ENCODE data around the gene GLRX5. TPM values are rescaled to one million over a fixed set of nuclear protein-coding genes. Genes with fewer than 3 reads are reported as not detected.
A peak's percentile ranks its signal among the peaks of the same experiment; 100 is the strongest.
"Not testable (repeated sequence)": the region's sequence is repeated elsewhere in the genome, so short reads cannot be mapped to it uniquely, and the experiment has no call there.

Gene GLRX5
- total RNA-seq, 1 experiment from 2014 or later, result 56.1 TPM

DNA sequence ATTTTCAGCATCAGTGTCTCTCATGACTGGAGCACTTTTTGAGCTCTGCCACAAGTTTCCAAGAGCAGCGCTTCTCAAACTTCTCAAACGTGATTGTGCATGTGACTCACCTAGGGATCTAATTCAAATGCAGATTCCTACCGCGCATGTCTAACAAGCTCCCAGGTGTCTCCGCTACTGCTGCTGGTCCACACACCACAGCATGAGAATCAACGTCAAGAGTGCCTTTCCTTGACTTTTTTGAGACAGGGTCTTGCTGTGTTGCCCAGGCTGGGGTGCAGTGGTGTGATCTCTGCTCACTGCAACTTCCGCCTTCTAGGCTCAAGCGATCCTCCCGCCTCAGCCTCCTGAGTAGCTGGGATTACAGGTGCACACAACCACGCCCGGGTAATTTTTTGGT lies 22.4 kb downstream of the GLRX5 start:
- no peak for DNase-seq (ENCODE audit: low spot score)

DNA sequence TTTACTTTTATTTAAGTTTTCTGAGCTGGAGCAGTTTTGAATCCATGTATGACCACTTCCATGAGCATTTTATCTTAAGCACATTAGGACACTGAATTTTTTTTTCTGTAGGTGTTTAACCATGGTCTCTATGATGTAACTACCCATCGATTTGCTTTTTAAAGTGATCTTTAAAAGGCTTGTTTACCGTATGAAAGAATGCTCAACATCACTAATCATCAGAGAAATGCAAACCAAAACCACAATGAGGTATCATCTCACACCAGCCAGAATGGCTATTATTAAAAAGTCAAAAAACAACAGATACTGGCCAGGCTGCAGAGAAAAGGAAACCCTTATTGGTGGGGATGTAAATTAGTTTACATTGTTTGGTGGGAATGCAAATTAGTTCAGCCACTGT lies 23.0 kb downstream of the GLRX5 start:
- no peak for DNase-seq (ENCODE audit: low spot score)

DNA sequence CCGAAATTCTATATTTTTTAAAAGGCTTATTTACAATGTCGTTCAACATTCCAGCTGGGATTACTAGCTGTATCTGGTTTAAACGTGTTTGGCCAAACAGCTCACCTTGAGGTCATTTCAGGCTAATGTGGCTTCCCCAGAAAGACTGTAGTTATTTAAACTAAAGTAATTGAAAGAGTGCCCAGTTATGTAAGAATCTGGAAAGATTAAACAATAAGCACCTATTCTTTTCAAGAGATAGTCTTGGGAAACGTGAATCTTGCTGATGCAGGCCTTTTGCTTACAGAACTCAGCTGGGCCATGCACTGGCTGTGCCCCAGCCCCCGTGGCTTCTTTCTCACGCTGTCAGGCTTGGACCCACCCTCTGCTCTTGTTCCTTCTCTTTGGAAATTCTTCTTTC lies 24.4 kb downstream of the GLRX5 start:
- no peak for DNase-seq (ENCODE audit: low spot score)

DNA sequence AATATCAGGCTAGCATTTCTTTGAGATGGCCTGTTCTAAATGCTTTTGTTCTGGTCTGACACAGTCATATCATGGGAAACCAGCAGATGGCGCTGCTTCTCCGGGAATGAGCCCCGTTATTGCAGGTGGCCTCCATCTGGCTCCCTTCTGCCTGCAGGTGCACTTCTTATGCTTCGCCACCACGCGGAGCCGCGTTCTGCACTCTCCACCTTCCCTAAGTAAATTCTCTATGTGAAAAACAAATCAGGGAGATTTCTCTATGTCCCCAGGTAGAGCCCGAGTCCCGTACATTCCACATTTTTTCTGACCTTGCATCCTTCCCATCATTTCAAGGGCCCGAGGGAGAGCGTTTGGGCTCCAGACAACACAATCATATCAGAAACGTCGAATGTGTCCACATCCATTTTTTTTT lies 26.2 kb downstream of the GLRX5 start:
- peak; percentile 74 for DNase-seq (ENCODE audit: low spot score)

DNA sequence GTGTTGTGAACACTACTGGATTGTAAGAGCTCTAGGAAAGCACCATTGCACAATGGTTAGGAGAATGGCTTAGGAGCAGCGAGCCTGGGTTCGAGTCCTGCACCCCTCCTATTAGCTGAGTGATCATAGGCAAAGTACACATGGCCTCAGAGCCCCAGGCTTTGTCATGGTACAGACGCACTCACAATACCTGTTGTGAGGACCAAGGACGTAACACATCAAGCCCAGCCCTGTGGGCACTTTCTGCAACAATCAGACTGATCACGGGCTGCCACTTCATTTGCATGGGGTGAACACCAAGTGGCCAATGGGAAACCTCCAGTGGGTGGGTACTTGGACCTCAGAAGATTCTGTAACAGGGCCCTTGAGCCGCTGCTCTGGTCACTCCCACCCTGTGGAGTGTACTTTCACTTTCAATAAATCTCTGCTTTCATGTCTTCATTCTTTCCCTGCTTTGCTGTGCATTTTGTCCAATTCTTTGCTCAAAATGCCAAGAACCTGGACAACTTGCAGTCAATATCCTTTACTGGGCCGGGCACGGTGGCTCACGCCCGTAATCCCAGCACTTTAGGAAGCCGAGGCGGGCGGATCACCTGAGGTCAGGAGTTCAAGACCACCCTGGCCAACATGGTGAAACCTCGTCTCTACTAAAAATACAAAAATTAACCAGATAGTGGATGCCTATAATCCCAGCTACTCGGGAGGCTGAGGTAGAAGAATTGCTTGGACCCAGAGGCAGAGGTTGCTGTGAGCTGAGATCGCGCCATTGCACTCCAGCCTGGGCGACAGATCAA lies 28.2 kb downstream of the GLRX5 start:
- DNase-seq (ENCODE audit: low spot score), result no peak

DNA sequence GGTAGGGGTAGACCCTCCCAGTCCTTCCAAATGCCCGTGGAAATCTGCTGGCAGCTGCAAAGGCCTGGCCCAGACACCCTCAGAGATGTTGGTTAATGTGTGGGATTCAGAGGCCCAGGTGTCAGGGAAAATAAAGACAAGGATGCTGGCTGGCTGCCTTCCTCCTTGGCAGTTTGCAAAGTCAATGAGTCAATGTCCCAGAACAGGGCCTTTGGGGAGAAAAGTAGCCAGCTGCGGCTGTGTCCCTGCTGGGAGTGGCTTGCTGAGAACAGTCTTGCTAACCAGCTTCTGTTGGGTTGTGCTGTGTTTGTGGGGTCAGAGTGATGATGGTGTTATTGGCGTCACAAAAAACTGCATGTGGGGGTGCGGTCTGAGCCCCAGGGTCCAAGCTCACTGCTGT lies 29.2 kb downstream of the GLRX5 start:
- DNase-seq (ENCODE audit: low spot score), result peak; percentile 11

DNA sequence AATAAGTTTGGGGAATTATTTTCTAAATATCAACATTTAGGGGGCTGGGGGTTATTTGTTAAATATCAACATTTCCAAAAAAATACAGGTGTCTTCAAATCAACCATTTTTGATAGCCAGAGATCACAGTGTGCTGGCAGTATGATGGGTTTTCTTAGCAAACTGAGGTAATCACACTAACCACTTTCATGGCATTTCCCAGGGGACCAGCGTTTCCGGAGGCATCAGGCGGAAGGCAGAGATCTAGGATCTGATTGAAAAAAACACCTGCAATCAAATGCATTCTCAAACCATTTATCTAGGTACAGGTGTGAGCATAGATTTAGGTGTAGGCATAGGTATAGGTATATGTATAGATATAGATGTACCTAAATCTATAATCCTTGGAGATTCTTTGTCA lies 34.6 kb downstream of the GLRX5 start:
- DNase-seq (ENCODE audit: low spot score), result no peak

DNA sequence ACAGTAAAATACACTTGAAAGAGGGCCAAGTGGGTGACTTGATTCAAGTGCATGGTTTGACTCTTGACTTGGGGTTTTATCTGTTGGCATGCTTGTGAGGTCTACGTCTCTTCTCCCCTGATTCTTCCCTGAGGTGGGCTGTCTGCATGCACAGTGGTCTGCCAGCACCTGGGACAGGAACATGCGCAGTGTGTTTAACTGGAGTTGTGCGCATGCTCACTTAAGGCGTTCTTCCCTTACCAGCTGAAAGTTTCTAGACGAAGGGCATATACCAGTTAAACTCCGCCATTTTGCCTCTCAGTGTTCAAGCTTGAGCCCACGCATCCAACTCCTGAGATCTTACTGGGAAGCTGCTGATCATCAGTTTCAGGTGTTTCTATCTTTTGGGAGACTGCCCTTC lies 38.5 kb downstream of the GLRX5 start:
- DNase-seq (ENCODE audit: low spot score), result no peak

DNA sequence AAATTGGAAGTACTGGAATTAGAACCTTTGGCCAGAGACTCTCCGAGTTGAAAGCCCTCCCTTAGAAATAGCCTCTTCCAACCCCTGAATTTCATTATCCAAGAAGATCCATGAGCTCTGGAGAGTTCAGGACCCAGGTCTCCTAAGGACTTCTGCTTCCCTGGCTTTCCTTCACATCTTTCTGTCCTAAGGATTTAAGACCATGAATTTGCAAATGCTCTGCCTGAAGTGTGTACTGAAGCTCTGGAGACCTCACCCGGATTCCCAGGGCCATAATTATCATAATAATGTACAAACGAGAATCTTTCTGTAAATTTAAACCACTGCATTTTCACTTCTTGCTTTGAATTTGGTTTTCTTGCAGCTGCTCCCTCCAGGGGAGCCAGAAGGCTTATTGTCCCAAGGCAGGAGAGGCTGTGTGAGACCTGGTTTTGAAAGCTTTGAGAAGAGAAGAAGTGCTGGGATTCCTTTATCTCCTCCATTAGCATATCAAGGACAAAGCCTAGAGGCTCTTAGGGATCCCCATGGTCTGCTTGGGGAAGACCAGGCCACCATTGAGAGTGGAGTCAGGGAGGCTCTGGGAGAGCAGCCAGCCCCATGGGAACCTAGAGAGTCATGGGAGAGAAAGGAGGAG lies 41.1 kb downstream of the GLRX5 start:
- no peak for DNase-seq (ENCODE audit: low spot score)

DNA sequence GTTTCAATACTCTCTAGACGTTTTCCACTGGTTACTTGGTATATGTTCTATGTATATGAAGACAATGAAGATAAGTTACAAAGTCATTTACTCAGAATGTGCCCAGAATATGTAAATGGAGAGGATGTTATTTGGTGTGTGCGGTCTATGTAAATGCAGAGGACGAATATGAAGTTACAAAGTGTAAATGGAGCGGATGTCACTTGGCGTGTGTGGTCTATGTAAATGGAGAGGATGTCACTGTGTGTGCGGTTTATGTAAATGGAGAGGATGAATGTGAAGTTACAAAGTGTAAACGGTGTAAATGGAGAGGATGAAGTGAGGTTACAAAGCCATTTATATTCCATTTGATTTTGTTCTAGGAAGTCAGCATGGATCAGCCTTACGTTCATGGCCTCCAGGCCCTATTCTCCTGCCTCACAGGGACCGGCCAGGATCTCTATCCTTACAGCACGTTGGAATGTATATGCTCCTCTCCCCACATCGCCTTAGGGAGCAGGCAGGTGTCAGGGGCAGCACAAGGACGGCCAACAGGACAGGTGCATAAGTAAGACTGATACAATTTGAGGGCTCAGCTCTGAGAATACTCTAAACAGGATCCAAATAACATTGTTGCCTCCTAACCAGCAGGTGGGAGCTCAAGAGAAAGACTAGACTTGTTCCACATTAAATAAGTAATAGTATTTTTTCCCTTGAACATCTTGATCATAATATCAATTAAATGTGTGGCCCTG lies 42.4 kb downstream of the GLRX5 start:
- no peak for DNase-seq (ENCODE audit: low spot score)

DNA sequence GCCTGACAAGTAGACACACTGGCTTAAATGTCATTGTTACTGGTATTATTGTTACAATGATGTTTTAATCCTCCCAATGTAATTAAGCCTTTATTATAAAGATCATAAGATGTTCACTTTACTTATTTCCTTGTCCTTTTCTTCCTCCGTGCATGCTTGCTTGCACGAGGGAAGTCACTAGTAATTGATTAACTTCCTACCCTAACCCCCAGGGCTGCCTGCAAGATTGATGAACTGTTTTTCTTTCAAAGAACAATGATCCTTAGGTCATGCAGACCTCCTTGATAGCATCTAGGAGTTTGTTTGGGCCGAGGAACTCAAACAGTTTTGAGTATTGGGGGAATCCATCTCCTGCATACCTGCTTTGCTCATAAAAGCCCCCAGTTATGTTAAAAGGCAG lies 43.0 kb downstream of the GLRX5 start:
- no peak for DNase-seq (ENCODE audit: low spot score)

DNA sequence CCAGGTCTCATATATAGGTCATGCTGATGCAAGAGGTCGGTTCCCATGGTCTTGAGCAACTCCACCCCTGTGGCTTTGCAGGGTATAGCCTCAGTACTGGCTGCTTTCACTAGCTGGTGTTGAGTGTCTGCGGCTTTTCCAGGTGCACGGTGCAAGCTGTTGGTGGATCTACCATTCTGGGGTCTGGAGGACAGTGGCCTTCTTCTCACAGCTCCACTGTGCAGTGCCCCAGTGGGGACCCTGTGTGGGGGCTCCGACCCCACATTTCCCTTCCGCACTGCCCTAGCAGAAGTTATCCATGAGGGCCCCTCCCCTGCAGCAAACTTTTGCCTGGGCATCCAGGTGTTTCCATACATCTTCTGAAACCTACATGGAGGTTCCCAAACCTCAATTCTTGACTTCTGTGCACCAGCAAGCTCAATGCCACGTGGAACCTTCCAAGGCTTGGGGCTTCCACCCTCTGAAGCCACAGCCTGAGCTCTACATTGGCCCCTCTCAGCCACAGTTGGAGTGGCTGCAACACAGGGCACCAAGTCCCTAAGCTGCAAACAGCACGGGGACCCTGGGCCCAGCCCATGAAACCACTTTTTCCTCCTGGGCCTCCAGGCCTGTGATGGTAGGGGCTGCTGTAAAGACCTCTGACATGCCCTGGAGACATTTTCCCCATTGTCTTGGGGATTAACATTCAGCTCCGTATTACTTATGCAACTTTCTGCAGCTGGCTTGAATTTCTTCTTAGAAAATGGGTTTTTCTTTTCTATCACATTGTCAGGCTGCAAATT lies 49.2 kb downstream of the GLRX5 start:
- DNase-seq (ENCODE audit: low spot score), result not testable (repeated sequence)

DNA sequence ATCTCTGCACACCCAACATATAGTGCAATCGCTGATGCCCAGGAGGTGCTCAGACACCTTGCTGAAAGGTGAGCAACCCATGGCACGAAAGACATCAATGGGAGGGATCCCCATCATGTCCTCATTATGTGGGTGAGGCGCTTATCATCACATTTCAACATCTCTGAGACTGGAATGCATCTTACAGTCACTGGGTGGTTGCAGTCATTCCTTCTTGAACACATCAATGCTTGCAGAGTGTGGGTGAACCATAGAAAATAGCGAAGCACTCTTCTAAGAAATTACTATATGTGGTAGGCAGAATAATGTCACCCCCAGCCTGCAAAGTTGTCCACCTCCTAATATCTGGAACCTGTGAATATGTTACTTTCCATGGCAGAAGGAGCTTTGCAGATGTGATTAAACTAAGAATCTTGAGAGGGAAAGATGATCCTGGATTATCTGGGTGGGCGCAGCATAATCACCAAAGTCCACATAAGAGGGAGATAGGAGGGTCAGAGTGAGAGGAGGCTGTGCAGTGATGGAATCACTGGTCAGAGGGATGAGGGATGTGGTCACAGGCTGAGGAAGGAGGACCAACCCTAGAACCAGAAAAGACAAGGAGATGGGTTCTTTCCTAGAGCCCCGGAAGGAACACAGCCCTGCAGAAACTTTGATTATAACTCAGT lies 51.2 kb downstream of the GLRX5 start:
- DNase-seq (ENCODE audit: low spot score), result no peak

DNA sequence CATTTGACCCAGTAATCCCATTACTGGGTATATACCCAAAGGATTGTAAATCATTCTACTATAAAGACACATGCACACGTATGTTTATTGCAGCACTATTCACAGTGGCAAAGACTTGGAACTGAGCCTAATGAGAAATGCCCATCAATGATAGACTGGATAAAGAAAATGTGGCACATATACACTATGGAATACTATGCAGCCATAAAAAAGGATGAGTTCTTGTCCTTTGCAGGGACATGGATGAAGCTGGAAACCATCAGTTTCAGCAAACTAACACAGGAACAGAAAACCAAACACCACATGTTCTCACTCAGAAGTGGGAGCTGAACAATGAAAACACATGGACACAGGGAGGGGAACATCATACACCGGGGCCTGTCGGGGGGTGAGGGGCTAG lies 56.3 kb downstream of the GLRX5 start:
- DNase-seq (ENCODE audit: low spot score), result not testable (repeated sequence)

Other genes with a start within 250 kb of the GLRX5 start
- gene CLMN, start 215.1 kb upstream of the GLRX5 start, total RNA-seq (2014; rRNA removed; shearing (Covaris generic)), result 1.5 and 1.8 TPM in 2 replicates
- 0.14 and 0.91 TPM in 2 replicates for gene SYNE3, start 18.4 kb upstream of the GLRX5 start, total RNA-seq (2014; rRNA removed; shearing (Covaris generic))
- gene TCL1B, start 151.4 kb downstream of the GLRX5 start, total RNA-seq (2014; rRNA removed; shearing (Covaris generic)), result not detected in 2 replicates
- not detected in 2 replicates for gene TCL1A, start 179.1 kb downstream of the GLRX5 start, total RNA-seq (2014; rRNA removed; shearing (Covaris generic))